Measurements from ENCODE around the gene PPP6R2.
"Not testable (repeated sequence)": the region's sequence is repeated elsewhere in the genome, so short reads cannot be mapped to it uniquely, and the experiment has no call there.

PPP6R2 gene

GRCh38 chr22:50318698-50319411 lies 24.3 kb upstream of the PPP6R2 start:
- WGBS (ENCODE audit: insufficient coverage, insufficient read length): no CpG with 5 or more reads among the region's 21 CpGs

GRCh38 chr22:50319503-50319951 lies 23.6 kb upstream of the PPP6R2 start:
- no peak for DNase-seq (ENCODE audit: low read depth, low spot score)
- H3K27ac ChIP-seq (ENCODE audit: low read length): no peak overlapping the region
- peaks cover 1% of the 10 kb centered on the region; the same call in 1 of the 2 replicates for H3K4me1 ChIP-seq (ENCODE audit: control insufficient read depth, insufficient read depth, low read length)
- H3K4me3 ChIP-seq (ENCODE audit: low read length): no peak overlapping the region
- no CpG with 5 or more reads among the region's 15 CpGs for WGBS (ENCODE audit: insufficient coverage, insufficient read length)
- H3K9me3 ChIP-seq (ENCODE audit: control insufficient read depth, insufficient read depth, low read length): no peaks in the 10 kb centered on the region
- no peaks in the 10 kb centered on the region for H3K36me3 ChIP-seq (ENCODE audit: control insufficient read depth, insufficient read depth, low read length)
- no peaks in the 10 kb centered on the region for H3K27me3 ChIP-seq (ENCODE audit: control insufficient read depth, insufficient read depth, low read length)

More at GRCh38 chr22:50318698-50319411, 24.3 kb upstream of the PPP6R2 start:
- Histone ChIP-seq H3K27ac (ENCODE audit: low read length) (no peak overlapping the region), H3K36me3 (ENCODE audit: control insufficient read depth, insufficient read depth, low read length) (no peaks in the 10 kb centered on the region), H3K4me1 (ENCODE audit: control insufficient read depth, insufficient read depth, low read length) (peaks cover 2% of the 10 kb centered on the region), H3K4me3 (ENCODE audit: low read length) (no peak overlapping the region), H3K27me3 (ENCODE audit: control insufficient read depth, insufficient read depth, low read length) (no peaks in the 10 kb centered on the region), H3K9me3 (ENCODE audit: control insufficient read depth, insufficient read depth, low read length) (no peaks in the 10 kb centered on the region)
- no peak for DNase-seq (ENCODE audit: low read depth, low spot score)

GRCh38 chr22:50320116-50320515 lies 23.0 kb upstream of the PPP6R2 start:
- Histone ChIP-seq H3K27ac (ENCODE audit: low read length) (no peak overlapping the region), H3K4me1 (ENCODE audit: control insufficient read depth, insufficient read depth, low read length) (no peaks in the 10 kb centered on the region), H3K9me3 (ENCODE audit: control insufficient read depth, insufficient read depth, low read length) (no peaks in the 10 kb centered on the region), H3K36me3 (ENCODE audit: control insufficient read depth, insufficient read depth, low read length) (no peaks in the 10 kb centered on the region), H3K4me3 (ENCODE audit: low read length) (no peak overlapping the region), H3K27me3 (ENCODE audit: control insufficient read depth, insufficient read depth, low read length) (no peaks in the 10 kb centered on the region)
- WGBS (ENCODE audit: insufficient coverage, insufficient read length): no CpG with 5 or more reads among the region's 8 CpGs
- no peak for DNase-seq (ENCODE audit: low read depth, low spot score)

GRCh38 chr22:50320671-50321325 lies 22.3 kb upstream of the PPP6R2 start:
- Histone ChIP-seq H3K9me3 (ENCODE audit: control insufficient read depth, insufficient read depth, low read length) (no peaks in the 10 kb centered on the region), H3K4me1 (ENCODE audit: control insufficient read depth, insufficient read depth, low read length) (no peaks in the 10 kb centered on the region)
- no peak for DNase-seq (ENCODE audit: low read depth, low spot score)

GRCh38 chr22:50322382-50323104 lies 20.6 kb upstream of the PPP6R2 start:
- not testable (repeated sequence) for H3K4me1 ChIP-seq (ENCODE audit: control insufficient read depth, insufficient read depth, low read length); H3K27me3 ChIP-seq (ENCODE audit: control insufficient read depth, insufficient read depth, low read length); H3K4me3 ChIP-seq (ENCODE audit: low read length); H3K9me3 ChIP-seq (ENCODE audit: control insufficient read depth, insufficient read depth, low read length); H3K27ac ChIP-seq (ENCODE audit: low read length); H3K36me3 ChIP-seq (ENCODE audit: control insufficient read depth, insufficient read depth, low read length); DNase-seq (ENCODE audit: low read depth, low spot score)
- WGBS (ENCODE audit: insufficient coverage, insufficient read length): no CpG with 5 or more reads among the region's 10 CpGs

More at GRCh38 chr22:50320671-50321325, 22.3 kb upstream of the PPP6R2 start:
- no peaks in the 10 kb centered on the region for H3K27me3 ChIP-seq (ENCODE audit: control insufficient read depth, insufficient read depth, low read length)
- no peaks in the 10 kb centered on the region for H3K36me3 ChIP-seq (ENCODE audit: control insufficient read depth, insufficient read depth, low read length)
- H3K4me3 ChIP-seq (ENCODE audit: low read length): no peak overlapping the region
- WGBS (ENCODE audit: insufficient coverage, insufficient read length): no CpG with 5 or more reads among the region's 10 CpGs
- no peak overlapping the region for H3K27ac ChIP-seq (ENCODE audit: low read length)

- Histone ChIP-seq H3K9me3 (ENCODE audit: control insufficient read depth, insufficient read depth, low read length) (no peaks in the 10 kb centered on the region), H3K4me3 (ENCODE audit: low read length) (no peak overlapping the region), H3K4me1 (ENCODE audit: control insufficient read depth, insufficient read depth, low read length) (peaks cover 3% of the 10 kb centered on the region; the same call in 1 of the 2 replicates), H3K36me3 (ENCODE audit: control insufficient read depth, insufficient read depth, low read length) (no peaks in the 10 kb centered on the region), H3K27me3 (ENCODE audit: control insufficient read depth, insufficient read depth, low read length) (no peaks in the 10 kb centered on the region), H3K27ac (ENCODE audit: low read length) (no peak overlapping the region)
- DNase-seq (ENCODE audit: low read depth, low spot score): no peak
- WGBS (ENCODE audit: insufficient coverage, insufficient read length): no CpG with 5 or more reads among the region's 5 CpGs
These were observed 19.2 kb upstream of the PPP6R2 start for GRCh38 chr22:50323900-50324299.

- DNase-seq (ENCODE audit: low read depth, low spot score): no peak
- no peak overlapping the region for H3K27ac ChIP-seq (ENCODE audit: low read length)
- no CpG with 5 or more reads among the region's 19 CpGs for WGBS (ENCODE audit: insufficient coverage, insufficient read length)
- H3K9me3 ChIP-seq (ENCODE audit: control insufficient read depth, insufficient read depth, low read length): no peaks in the 10 kb centered on the region
- peaks cover 3% of the 10 kb centered on the region; the same call in 1 of the 2 replicates for H3K4me1 ChIP-seq (ENCODE audit: control insufficient read depth, insufficient read depth, low read length)
- H3K27me3 ChIP-seq (ENCODE audit: control insufficient read depth, insufficient read depth, low read length): no peaks in the 10 kb centered on the region
- no peaks in the 10 kb centered on the region for H3K36me3 ChIP-seq (ENCODE audit: control insufficient read depth, insufficient read depth, low read length)
- no peak overlapping the region for H3K4me3 ChIP-seq (ENCODE audit: low read length)
These were observed 17.5 kb upstream of the PPP6R2 start for GRCh38 chr22:50325444-50326224.

GRCh38 chr22:50326225-50326955 lies 16.7 kb upstream of the PPP6R2 start:
- no peak overlapping the region for H3K27ac ChIP-seq (ENCODE audit: low read length)
- peaks cover 3% of the 10 kb centered on the region; the same call in 1 of the 2 replicates for H3K4me1 ChIP-seq (ENCODE audit: control insufficient read depth, insufficient read depth, low read length)
- peak overlapping the region; percentile 70; the same call in 1 of the 2 replicates for H3K4me3 ChIP-seq (ENCODE audit: low read length)
- H3K27me3 ChIP-seq (ENCODE audit: control insufficient read depth, insufficient read depth, low read length): no peaks in the 10 kb centered on the region
- H3K9me3 ChIP-seq (ENCODE audit: control insufficient read depth, insufficient read depth, low read length): no peaks in the 10 kb centered on the region
- H3K36me3 ChIP-seq (ENCODE audit: control insufficient read depth, insufficient read depth, low read length): no peaks in the 10 kb centered on the region
- no peak for DNase-seq (ENCODE audit: low read depth, low spot score)
- WGBS (ENCODE audit: insufficient coverage, insufficient read length): no CpG with 5 or more reads among the region's 56 CpGs

- peak within 1 kb of the TSS; percentile 70 for H3K4me3 ChIP-seq (ENCODE audit: low read length)
These were observed 16.0 kb upstream of the PPP6R2 start, which contains the start of gene DENND6B for GRCh38 chr22:50326956-50327710. Gene DENND6B, minus strand, starts transcription at chr22:50327012. Its CDS starts 24 bp downstream, at chr22:50326988.

More at GRCh38 chr22:50326956-50327710, 16.0 kb upstream of the PPP6R2 start, which contains the start of gene DENND6B:
- WGBS (ENCODE audit: insufficient coverage, insufficient read length): no CpG with 5 or more reads among the region's 105 CpGs
- H3K27me3 ChIP-seq (ENCODE audit: control insufficient read depth, insufficient read depth, low read length): no peaks in the 10 kb centered on the region
- H3K36me3 ChIP-seq (ENCODE audit: control insufficient read depth, insufficient read depth, low read length): no peaks in the 10 kb centered on the region
- H3K9me3 ChIP-seq (ENCODE audit: control insufficient read depth, insufficient read depth, low read length): no peaks in the 10 kb centered on the region
- H3K27ac ChIP-seq (ENCODE audit: low read length): no peak within 1 kb of the TSS
- no peak for DNase-seq (ENCODE audit: low read depth, low spot score)
- peaks cover 3% of the 10 kb centered on the region; the same call in 1 of the 2 replicates for H3K4me1 ChIP-seq (ENCODE audit: control insufficient read depth, insufficient read depth, low read length)

Data from iPS DF 6.9 (cell line).